T follicular helper cell (primary cell): ENCODE data around the gene CDX2.

Experiments
- DNase-seq: peaks from one replicate; pipeline ENCODE4 v3.0.0-alpha.2; 2020; ENCODE audit warnings: low read depth

The CDX2 gene

DNA sequence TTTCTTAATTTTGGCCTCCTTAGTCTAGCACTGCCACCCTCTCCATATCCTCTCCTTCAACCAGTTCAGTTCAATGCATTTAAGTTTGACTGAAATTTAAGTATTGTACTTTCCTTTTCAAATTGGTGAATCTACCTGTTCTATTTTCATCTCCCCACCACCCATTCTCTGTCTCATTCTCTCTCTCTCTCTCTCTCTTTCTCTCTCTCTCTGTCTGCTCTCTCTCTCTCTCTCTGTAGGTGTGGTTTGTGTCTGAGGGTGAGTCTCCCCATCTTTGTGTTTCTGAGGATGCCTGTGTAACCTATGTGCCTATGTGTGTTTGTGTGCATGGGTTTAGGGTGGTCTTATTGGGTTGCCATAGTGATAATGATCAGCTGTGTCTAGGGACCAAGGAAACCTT, 39.2 kb downstream of the CDX2 start:
- no peak for DNase-seq

DNA sequence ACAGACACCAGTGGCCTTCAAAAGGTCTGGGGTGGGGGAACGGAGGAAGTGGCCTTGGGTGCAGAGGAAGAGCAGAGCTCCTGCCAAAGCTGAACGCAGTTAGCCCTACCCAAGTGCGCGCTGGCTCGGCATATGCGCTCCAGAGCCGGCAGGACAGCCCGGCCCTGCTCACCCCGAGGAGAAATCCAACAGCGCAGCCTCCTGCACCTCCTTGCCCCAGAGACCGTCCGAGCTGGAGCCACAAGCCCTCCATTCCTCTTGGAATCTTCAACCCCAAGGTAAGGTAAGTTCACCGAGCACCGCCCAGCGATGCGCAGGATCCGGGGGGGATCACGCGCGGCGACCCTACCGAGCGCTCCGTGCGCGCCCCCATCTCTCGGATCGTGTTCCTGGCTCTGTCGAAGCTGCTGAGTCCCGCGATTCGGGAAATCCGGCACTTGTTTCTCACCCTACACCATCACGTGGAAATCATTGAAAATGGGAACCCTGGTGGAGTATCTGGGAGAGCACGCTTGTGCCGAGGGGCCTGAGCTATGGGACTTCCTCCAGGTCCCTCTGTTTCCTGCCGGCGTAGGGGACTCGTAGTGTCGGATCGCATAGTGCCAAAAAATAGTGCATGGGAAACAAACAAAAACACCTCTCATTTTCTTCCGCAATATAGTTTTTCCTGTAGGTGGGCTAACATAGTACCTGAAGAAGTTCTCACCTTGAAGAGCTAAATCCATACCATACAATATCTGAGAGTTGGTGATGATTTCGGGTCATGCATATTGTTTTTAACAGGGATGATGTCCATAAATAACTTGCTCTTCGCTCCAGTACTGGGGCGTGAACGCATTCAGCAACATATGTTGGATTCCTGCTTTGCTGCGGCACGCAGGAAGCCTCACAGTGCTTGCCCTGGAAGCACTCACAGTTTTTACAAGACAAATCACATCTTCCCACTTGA, 40.0 kb downstream of the CDX2 start:
- DNase-seq: no peak

DNA sequence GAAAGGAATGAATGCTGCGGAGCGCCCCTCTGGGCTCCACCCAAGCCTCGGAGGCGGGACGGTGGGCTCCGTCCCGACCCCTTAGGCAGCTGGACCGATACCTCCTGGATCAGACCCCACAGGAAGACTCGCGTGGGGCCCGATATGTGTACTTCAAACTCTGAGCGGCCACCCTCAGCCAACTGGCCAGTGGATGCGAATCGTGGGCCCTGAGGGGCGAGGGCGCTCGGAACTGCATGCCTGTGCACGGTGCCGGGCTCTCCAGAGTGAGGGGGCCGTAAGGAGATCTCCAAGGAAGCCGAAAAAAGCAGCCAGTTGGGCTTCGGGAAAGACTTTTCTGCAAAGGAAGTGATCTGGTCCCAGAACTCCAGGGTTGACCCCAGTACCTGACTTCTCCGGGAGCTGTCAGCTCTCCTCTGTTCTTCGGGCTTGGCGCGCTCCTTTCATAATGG, 40.7 kb downstream of the CDX2 start:
- DNase-seq: no peak

DNA sequence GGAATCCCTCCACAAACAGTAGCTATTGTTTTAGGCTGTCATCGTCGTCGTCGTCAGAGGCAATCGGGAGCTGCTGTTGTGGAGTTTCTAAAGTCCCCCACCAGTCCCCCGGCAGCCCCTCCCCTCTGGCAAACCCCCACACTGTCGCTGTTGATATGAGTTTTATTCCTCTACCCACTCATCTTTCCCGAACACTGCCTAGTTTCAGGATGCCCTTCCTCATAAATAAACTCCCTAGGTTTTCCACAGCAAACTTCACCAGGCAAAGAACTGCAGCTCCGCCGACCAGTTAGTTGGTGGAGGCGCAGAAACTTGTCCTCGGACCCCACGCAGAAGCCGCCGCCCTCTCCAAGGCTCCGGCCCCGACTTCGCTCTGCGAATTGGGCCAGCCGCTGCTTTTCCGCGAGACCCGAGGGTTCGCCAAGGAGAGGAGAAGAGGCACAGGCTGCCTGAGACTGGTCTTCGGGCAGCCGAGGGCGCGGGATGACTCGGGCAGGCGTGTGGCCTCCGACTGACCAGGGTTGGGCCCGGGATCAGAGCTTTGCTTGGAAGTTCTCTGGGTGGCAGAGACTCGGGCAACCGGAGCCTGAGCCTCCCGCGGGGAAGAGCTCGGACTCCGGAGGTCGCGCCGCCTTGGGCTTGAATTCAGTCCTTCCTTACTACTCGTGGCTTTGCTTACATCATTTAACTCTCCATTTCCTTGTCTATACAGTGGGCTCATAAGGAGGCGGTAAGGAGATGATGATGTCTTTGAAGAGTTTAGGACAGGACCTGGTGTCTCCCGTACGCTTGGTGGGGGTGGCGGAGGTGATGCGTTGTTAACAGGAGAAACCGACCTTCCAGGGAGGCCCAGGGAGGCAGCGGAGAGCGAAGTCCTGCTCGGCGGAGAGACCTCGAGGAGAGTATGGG, 41.4 kb downstream of the CDX2 start:
- DNase-seq: no peak

DNA sequence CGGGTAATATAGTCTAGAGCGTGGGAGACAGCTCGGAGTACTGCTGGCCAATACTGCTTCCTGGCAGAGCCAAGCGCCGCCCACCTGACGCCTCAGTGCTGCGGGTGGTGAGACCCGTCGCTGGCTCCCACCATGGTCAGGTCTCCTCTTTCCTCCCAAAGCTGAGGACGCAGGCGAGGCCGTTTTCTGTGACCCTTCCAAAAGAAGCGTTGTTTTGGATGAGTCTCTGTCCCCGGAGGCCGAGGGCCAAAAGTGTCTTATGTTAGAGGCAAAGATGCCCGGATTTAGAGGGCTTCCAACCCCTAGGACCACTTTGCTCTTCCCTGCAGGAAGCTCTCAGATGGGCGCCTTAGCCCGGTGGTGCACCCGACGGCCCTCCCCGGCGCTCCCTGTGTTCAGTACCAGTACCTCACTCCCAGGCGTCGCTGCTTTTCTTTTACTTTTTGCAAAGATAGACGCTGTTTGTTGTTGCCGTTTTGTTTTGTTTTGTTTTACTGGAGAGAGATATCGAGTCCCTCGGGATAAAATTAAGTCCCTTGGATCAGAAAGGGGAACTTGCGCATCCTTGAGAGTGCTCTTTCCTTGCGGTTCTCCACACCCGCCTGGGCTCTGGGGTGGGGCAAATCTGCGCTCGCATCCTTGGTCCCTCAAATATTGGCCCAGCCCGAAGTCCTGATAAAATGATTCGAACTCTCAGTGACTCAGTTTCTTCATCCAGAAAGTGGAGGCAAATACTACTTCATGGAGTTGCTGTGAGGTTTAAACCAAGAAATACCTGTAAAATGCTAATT, 42.3 kb downstream of the CDX2 start:
- no peak for DNase-seq

DNA sequence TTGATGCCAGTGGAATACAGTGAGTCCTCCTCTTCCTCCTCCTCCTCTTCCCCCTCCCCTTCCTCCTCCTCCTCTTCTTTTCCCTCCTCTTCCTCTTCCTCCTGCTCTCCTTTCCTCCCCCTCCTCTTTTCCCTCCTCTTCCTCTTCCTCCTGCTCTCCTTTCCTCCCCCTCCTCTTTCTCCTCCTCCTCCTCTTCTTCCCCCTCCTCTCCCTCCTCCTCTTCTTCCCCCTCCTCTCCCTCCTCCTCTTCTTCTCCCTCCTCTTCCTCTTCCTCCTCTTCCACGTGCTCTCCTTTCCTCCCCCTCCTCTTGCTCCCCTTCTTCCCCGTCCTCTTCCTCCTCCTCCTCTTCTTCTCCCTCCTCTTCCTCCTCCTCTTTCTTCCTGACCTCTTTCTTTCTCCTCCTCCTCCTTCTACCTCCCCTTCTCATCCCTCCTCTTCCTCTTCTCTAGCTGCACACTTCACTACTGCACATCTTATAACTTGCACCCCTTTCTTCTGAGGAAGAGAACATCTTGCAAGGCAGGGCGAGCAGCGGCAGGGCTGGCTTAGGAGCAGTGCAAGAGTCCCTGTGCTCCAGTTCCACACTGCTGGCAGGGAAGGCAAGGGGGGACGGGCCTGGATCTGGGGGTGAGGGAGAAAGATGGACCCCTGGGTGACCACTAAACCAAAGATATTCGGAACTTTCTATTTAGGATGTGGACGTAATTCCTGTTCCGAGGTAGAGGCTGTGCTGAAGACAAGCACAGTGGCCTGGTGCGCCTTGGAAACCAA, 43.7 kb downstream of the CDX2 start:
- DNase-seq: no peak

DNA sequence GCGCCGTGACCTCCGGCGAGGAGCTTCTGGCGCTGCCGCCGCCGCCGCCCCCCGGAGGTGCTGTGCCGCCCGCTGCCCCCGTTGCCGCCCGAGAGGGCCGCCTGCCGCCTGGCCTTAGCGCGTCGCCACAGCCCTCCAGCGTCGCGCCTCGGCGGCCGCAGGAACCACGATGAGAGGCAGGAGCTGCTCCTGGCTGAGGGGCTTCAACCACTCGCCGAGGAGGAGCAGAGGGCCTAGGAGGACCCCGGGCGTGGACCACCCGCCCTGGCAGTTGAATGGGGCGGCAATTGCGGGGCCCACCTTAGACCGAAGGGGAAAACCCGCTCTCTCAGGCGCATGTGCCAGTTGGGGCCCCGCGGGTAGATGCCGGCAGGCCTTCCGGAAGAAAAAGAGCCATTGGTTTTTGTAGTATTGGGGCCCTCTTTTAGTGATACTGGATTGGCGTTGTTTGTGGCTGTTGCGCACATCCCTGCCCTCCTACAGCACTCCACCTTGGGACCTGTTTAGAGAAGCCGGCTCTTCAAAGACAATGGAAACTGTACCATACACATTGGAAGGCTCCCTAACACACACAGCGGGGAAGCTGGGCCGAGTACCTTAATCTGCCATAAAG, 44.5 kb downstream of the CDX2 start:
- no peak for DNase-seq

DNA sequence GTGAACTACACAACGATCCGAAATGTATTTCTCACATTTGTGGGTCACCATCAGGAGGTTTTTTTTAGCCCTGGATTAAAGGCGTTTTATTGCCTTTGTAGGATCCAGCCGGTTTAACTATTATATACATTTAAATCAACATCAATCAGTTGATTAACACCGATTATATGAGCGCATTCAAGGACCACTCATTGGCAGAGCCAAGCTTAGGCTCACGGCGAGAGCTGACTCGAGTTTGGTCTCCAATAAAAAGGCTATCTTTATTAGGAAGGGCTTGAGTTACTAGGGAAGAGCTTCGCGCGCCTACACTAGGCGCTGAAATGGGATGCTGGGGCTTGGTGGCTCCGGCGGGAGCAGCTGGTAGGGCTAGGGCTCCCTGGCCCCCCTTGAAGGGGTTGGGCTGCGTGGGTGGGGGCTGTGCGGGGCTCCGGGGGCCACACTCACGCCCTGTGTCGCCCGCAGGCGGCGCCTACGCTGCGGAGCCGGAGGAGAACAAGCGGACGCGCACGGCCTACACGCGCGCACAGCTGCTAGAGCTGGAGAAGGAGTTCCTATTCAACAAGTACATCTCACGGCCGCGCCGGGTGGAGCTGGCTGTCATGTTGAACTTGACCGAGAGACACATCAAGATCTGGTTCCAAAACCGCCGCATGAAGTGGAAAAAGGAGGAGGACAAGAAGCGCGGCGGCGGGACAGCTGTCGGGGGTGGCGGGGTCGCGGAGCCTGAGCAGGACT, 45.2 kb downstream of the CDX2 start:
- DNase-seq: no peak

DNA sequence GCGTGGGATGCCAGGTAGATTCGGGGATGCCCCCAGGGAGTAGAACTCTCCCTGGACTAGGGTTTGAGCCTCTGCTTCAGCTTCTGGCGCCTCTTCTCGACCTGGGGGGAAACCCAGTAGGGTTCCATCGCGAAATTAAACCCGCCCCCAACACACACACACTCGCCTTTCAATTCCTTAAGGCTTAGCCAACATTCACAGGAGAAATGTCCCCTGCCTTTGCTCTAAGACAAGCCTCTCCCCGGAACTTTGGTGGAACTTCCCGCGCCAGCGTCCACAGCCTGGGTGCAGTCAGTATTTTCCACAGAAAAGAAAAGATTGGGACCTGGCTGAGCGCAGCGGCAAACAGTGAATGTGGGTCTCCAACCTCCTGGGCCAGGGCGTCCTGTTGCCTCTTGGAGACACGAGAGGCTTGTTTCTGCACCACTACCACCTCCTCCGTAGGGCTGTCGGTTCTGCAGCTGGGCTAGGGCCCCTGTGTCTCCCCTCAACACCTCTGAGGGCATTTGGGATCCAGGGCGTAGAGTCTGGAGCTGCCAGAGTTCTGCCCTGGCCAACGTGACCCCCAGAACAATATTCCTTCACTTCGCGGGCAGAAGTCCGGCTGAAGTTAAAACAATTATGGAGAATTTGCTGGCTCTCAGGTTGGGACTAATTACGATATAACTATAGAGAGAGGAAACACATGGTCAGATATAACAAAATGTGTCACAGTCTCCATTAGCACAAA, 46.1 kb downstream of the CDX2 start:
- DNase-seq: no peak

DNA sequence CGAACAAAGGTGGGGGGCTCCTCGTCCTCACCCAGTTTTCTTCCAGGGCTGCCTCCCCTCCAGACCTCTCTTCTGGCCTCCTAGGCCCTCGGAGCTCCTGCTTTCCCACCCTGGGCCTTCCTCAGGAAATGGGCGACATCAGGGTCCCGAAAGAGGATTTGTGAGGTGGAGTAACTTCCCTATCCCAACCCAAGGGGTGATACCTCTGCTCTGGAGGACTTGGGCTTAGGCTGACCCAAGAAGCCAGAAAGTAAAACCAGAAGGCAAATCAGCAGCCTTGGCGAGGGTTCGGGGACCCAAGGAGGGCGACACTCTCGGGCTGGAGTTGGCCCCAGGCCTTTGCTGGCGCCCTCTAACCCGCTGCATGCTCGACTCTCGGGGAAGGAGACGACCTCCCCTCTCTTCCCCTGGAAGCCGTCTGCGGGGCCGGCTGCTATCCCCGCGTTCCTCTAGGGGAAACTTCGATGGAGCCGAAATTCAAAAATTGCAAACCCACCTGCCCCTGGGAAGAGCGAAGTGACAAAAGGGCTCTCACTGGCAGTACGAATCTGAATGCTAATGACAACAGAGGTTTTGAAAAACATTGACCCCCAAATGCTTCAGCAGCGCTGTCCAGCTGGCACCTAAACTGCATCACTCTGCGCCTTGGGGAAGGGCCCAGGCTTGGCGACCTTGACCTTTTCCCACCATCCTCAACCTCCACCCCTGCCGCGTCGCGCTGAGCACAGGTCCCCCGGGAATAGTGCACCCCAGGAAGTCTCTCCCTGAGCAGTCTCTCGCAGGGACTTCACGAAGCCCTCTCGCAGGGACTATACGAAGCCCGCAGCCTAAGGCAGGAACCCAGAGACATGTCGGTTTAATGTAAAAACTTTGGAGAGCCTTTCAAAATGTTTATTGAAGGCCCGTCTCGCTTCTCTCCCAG, 46.9 kb downstream of the CDX2 start:
- DNase-seq: no peak

DNA sequence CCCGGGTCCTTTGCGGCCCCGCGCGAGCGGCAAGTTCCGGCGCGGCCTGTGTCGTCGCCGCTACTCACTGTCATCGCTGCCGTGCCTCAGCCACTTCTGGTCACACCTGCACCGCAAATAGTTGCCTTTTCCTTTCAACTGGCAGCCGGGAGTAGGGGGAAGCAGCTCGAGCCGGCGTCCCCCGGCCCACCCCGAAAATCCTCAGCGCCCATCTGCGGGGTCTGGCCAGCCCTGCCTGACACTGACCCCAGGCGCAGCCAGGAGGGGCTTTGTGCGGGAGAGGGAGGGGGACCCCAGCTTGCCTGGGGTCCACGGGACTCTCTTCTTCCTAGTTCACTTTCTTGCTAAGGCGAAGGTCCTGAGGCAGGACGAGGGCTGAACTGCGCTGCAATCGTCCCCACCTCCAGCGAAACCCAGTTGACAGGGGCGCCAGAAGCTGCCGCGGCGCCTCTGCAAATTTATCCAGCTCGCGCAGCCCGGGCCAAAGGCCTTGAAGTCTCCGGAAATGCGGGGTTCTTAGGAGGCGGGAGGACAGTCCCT, 47.6 kb downstream of the CDX2 start:
- no peak for DNase-seq

DNA sequence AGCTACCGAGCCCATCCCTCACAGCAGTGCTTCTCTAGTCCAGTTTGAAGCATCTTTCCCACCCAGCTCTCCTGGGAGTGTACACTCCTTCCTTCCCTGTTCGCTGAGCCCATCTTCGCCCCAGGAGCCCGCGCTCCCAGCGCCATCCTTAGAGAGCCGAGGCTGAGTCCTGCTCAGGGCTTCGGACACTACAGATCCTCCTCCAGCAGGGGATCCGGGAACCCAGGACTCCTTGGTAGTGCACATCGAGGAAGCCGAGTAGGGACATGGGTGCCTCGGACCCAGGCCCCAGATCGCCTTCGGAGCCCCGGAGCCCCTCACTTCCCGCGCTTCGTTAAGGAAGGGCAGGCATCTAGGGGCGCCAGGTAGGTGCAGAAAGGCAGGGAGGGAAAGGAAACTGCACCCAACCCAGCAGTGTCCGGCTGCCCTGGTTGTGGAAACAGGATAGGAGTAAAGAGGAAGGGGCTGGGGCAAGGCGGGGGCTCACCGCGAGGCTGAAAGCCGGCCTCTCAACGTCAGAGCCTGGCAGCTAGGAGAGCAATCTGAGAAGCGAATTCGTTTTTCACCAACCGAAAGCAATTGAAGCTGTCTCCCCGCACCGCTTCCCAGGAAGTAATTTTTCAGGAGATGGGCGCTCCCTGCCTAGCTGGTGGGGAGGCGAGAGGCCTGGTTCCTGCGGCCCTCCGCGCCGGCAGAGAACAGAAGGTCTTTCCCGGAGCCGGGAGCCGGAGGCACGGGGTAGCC, 48.3 kb downstream of the CDX2 start:
- DNase-seq: no peak

DNA sequence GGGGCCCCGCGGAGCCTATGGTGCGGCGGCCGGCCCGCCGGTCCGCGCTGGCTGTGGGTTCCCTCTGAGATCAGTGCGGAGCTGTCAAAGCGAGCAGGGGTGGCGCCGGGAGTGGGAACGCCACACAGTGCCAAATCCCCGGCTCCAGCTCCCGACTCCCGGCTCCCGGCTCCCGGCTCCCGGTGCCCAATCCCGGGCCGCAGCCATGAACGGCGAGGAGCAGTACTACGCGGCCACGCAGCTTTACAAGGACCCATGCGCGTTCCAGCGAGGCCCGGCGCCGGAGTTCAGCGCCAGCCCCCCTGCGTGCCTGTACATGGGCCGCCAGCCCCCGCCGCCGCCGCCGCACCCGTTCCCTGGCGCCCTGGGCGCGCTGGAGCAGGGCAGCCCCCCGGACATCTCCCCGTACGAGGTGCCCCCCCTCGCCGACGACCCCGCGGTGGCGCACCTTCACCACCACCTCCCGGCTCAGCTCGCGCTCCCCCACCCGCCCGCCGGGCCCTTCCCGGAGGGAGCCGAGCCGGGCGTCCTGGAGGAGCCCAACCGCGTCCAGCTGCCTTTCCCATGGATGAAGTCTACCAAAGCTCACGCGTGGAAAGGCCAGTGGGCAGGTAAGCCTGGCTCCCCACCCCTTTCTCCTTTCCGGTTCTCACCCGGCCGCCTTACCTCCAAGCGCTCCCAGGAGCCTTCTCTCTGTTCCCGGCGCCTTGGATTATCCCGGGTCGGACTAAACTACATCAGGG, 49.0 kb downstream of the CDX2 start, which contains the start of gene PDX1:
TSS of gene PDX1 (plus strand) at position 67 of the 743 bp plus-strand sequence. CDS start at position 206, 139 bp downstream.
- DNase-seq: no peak

DNA sequence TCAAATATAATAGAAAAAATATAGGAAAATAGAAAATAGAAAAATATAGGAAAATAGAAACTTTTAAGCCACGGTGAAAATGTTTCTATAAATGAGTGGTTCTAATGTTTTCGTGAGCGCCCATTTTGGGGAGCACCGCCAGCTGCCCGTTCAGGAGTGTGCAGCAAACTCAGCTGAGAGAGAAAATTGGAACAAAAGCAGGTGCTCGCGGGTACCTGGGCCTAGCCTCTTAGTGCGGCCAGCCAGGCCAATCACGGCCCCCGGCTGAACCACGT, 49.5 kb downstream of the CDX2 start:
- DNase-seq: no peak

DNA sequence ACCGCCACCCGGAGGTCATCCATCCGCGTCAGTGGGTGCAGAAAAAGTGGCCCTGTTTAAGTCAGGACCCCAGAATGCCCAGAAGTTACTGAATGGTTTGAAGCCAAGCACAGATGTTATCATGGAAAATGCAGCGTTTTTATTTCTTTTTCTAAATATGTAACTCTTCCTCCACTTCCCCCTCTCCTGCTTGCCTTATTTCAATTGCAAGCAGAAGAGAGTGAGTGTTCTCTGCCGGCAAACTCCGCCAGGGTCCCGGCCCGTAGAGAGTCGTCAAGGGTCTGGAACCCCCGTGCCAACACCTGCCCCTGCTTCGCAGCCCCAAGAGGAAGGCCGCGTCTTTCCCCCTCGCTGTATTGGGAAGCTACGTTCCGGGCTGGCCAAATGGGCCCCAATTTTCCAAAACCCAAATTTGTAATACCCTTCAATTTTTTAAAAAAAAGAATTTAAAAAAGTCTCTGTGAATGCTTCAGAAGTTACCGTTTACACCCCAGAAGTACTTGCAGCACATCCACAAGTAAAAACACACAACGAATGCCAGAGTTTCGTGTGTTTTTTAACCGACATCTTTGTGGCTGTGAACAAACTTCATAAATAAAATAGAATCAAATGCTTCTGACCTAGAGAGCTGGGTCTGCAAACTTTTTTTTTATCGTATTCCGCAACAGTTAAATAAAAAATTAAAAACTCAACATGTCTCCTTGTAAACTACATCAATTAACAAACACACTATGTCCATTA, 50.0 kb downstream of the CDX2 start:
- no peak for DNase-seq
